GM18870 (cell line): Measurements from ENCODE around the gene PGPEP1.
"Not testable (repeated sequence)": the region's sequence is repeated elsewhere in the genome, so short reads cannot be mapped to it uniquely, and the experiment has no call there.

ENCODE experiments used
- ATAC-seq: cut with Tn5 transposase; IDR thresholded peaks from one replicate; pipeline ENCODE4 v1.9.1; 2021; ENCODE audit warnings: moderate library complexity; ENCODE audit not compliant: unreplicated experiment

The PGPEP1 gene

GRCh38 chr19:18330868-18331267 lies 9.5 kb upstream of the PGPEP1 start:
- ATAC-seq, result no peak

- ATAC-seq, result no peak
Measured at GRCh38 chr19:18332917-18333530, 7.4 kb upstream of the PGPEP1 start.

GRCh38 chr19:18333680-18334079 lies 6.7 kb upstream of the PGPEP1 start:
- no peak for ATAC-seq

GRCh38 chr19:18336121-18336520 lies 4.3 kb upstream of the PGPEP1 start:
- ATAC-seq, result no peak

GRCh38 chr19:18338541-18338940 lies 1.9 kb upstream of the PGPEP1 start:
- ATAC-seq, result no peak

- no peak for ATAC-seq
Measured at GRCh38 chr19:18339723-18340122, 675 bp upstream of the PGPEP1 start.

GRCh38 chr19:18340990-18341868 lies 831 bp downstream of the PGPEP1 start:
- no peak for ATAC-seq

- ATAC-seq, result no peak
Measured at GRCh38 chr19:18342090-18342632, 1.8 kb downstream of the PGPEP1 start.

- no peak for ATAC-seq
Measured at GRCh38 chr19:18344582-18344950, 4.2 kb downstream of the PGPEP1 start.

GRCh38 chr19:18345296-18345695 lies 4.9 kb downstream of the PGPEP1 start:
- ATAC-seq, result no peak

GRCh38 chr19:18346091-18346490 lies 5.7 kb downstream of the PGPEP1 start:
- no peak for ATAC-seq

- no peak for ATAC-seq
Measured at GRCh38 chr19:18348171-18348570, 7.8 kb downstream of the PGPEP1 start.

GRCh38 chr19:18348818-18349339 lies 8.5 kb downstream of the PGPEP1 start:
- ATAC-seq, result not testable (repeated sequence)

- ATAC-seq, result no peak
Measured at GRCh38 chr19:18349524-18350128, 9.2 kb downstream of the PGPEP1 start.

- ATAC-seq, result no peak
Measured at GRCh38 chr19:18350490-18350889, 10.1 kb downstream of the PGPEP1 start.

GRCh38 chr19:18351544-18351943 lies 11.1 kb downstream of the PGPEP1 start:
- ATAC-seq, result no peak

GRCh38 chr19:18353378-18354005 lies 13.1 kb downstream of the PGPEP1 start:
- no peak for ATAC-seq

GRCh38 chr19:18354743-18355142 lies 14.3 kb downstream of the PGPEP1 start:
- not testable (repeated sequence) for ATAC-seq

GRCh38 chr19:18357041-18357440 lies 16.6 kb downstream of the PGPEP1 start:
- no peak for ATAC-seq

- ATAC-seq, result no peak
Measured at GRCh38 chr19:18361646-18362045, 21.2 kb downstream of the PGPEP1 start.

- ATAC-seq, result no peak
Measured at GRCh38 chr19:18362934-18363542, 22.6 kb downstream of the PGPEP1 start.
